K562 (cell line): ENCODE measurements around the gene ITPR3.

Source experiments
- ATF3 ChIP-seq, 2 experiments: fragments of 450-650 bp in 1 of 2; sonication (generic) in 1 of 2; formaldehyde crosslinking in 1 of 2; IDR thresholded peaks in 1 of 2; conservative IDR thresholded peaks in 1 of 2; 2 replicates each; pipeline versions ENCODE4 v1.6.1 to v1.8.1; 2016 to 2023; ENCODE audit warnings: mild to moderate bottlenecking in 2 of 2, moderate library complexity in 2 of 2, inconsistent platforms in 1 of 2, missing genetic modification reagents in 1 of 2
- CREM ChIP-seq: IDR thresholded peaks from 2 replicates; pipeline ENCODE4 v1.6.1; 2014; ENCODE audit warnings: antibody characterized with exemption, low read depth
- CTCF ChIP-seq, 3 experiments: IDR thresholded peaks in 2 of 3; conservative IDR thresholded peaks in 1 of 3; 2 replicates each; pipeline ENCODE4 v1.5.1; 2011 to 2012; ENCODE audit warnings: low read length in 3 of 3, mild to moderate bottlenecking in 3 of 3, control low read depth in 2 of 3, improper control_type of control experiment in 1 of 3, inconsistent platforms in 1 of 3, low read depth in 1 of 3, mixed read lengths in 1 of 3, moderate library complexity in 1 of 3; ENCODE audit not compliant: insufficient read depth in 2 of 3
- FOXK2 ChIP-seq, 2 experiments: fragments of 450-650 bp; IDR thresholded peaks in 1 of 2; conservative IDR thresholded peaks in 1 of 2; 2 replicates each; pipeline ENCODE4 v1.6.1; 2016; ENCODE audit warnings: low read depth in 2 of 2, mild to moderate bottlenecking in 1 of 2
- MED1 ChIP-seq: sonication (generic); formaldehyde crosslinking; IDR thresholded peaks from 2 replicates; pipeline ENCODE4 v1.8.1; 2023; ENCODE audit warnings: missing genetic modification reagents, borderline replicate concordance
- NFE2 ChIP-seq: IDR thresholded peaks from 2 replicates; pipeline ENCODE4 v1.6.1; 2014; ENCODE audit warnings: antibody characterized with exemption, low read depth
- POLR2A ChIP-seq: fragments of 450-650 bp; conservative IDR thresholded peaks from 2 replicates; pipeline ENCODE4 v1.6.1; 2016
- SREBF2 ChIP-seq: sonication (generic); formaldehyde crosslinking; IDR thresholded peaks from 2 replicates; pipeline ENCODE4 v1.4.0; 2020; ENCODE audit warnings: mild to moderate bottlenecking, missing genetic modification reagents
- ZNF644 ChIP-seq: fragments of 200-800 bp; sonication (Bioruptor generic); IDR thresholded peaks from 2 replicates; pipeline ENCODE4 v1.6.1; 2016; ENCODE audit warnings: low read depth, missing genetic modification characterization, missing compliant biosample characterization

- no peak for TF ChIP-seq CREM
- no peak for TF ChIP-seq ATF3 (IDR thresholded peaks at IDR 0.05)
- TF ChIP-seq ATF3 (CRISPR knock-in tag; conservative IDR thresholded peaks at IDR 0.05): no peak
- no peak for TF ChIP-seq CTCF (IDR thresholded peaks at IDR 0.05 in 2 of 3, conservative IDR thresholded peaks at IDR 0.05 in 1 of 3; ENCODE audit: insufficient read depth in 2 of 3, low read depth in 1 of 3, low read length in 3 of 3)
- TF ChIP-seq NFE2: no peak
- TF ChIP-seq FOXK2 (conservative IDR thresholded peaks at IDR 0.05 in 1 of 2, IDR thresholded peaks at IDR 0.05 in 1 of 2; ENCODE audit: low read depth in 2 of 2): no peak
- no peak for TF ChIP-seq POLR2A
- no peak for TF ChIP-seq MED1 (CRISPR knock-in tag)
- TF ChIP-seq SREBF2 (CRISPR knock-in tag): no peak
- no peak for TF ChIP-seq ZNF644 (tag)
Observed at GRCh38 chr6:33642897-33643296, 21.8 kb downstream of the ITPR3 start.
